T-helper 9 cell (primary cell): ENCODE results near the gene ATL3.
"Not testable (repeated sequence)": the region's sequence is repeated elsewhere in the genome, so short reads cannot be mapped to it uniquely, and the experiment has no call there.

Source experiments
- DNase-seq: peaks from one replicate; pipeline ENCODE4 v3.0.0-alpha.2; 2020

The ATL3 gene

DNA sequence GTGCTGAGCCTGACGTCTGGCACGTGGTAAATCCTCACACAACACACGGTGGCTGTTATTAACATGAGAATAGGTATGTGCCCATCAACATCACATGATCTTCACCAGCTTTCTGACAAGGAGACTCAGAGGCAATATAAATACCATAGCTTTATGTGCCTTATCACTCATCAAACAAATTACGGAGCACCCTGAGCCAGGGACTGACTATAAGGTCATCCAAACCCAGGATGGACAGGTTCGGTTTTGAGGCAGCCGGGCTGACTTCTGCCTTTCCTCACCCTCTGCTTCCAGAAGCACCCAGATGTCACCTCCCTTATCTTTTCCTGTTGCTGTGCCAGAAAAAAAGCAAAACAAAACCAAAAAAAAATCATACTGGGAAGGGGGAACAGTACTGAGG lies 51.2 kb downstream of the ATL3 start:
- no peak for DNase-seq

DNA sequence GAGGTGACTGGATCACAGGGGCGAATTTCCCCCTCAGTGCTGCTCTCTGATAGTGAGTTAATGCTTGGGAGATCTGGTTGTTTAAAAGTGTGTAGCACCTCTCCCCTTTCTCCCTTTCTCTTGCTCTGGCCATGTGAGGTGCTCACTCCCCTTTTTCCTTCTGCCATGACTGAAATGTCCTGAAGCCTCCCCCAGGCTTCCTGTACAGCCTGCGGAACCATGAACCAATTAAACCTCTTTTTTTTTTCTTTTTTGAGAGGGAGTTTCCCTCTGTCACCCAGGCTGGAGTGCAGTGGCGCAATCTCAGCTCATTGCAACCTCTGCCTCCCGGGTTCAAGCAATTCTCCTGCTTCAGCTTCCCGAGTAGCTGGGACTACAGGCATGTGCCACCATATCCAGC lies 53.5 kb downstream of the ATL3 start:
- not testable (repeated sequence) for DNase-seq

DNA sequence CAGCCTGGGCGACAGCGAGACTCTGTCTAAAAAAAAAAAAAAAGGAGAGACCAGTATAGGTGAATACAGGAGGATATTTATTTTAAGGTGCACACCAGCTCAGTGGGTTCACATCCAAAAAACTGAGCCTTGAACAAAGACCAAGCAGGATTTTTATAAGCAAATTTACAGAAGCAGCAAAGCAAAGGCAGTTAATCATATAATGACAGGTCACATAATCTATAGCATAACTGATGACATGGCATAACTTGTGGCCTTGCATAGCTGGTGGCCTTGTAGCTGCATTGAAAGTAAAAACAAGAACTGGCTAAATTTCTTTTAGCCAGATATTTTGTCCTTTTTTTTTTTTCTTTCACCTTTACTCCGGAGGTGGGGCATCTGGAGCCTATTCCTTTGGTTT lies 54.2 kb downstream of the ATL3 start:
- DNase-seq = no peak

DNA sequence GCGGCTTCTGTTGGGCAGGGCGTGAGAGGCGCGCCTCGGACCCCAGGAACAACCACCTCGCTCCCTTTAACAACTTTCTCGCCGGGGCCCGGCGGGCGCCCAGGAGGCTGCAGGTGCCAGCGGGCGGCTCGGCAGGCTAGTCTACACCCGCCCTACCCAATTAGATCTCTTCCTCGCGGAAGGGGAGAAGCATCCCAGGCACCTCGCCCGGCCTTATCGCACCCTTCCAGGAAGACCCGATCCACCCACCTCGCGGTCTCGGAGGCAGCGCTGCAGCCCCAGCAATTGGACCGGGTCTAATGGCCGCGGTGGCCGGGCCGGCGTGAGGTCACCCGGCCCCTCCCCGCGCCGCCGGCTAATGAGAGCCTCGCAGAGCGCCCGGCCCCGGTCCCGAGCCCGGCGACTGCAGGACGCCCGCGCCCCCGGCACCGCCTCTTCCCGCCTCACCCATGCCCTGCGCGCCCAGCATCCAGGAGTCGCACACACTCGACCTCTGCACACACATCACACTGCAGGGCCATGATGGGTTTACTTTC lies 57.0 kb downstream of the ATL3 start, which contains the start of gene PLAAT3:
Gene PLAAT3, minus strand, starts transcription at position 298 of the 536 bp plus-strand sequence. CDS start 419 bp downstream, outside the sequence.
- peak; percentile 11 for DNase-seq

DNA sequence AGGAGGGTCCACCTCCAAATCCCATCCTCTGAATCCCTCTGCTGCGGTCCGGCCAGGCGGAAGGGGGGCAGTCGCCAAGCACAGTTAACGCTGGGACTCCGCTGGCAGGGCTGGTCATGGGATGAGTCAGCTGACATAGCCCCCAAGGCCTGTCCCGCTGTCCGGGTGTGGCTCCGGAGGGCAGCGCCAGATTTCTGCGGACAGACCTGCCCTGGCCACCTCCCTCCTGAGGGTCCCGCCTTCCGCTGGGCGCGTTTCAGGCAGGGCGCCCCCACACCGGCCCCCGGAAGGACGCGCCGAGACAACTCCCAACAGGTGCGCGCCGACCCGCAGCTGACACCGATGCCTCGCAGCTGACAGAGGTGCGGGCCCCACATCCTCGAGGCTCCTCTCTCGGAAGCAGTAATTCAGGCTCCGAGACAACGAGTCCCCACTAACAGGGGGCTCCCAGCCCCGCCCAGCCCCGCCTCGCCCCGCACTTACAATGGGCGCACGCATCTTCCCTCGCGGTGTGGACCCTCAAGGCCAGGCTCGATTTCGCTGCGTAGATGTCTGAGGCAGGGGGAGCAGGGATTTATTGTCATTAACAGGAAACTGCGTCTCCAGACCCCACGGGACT lies 57.5 kb downstream of the ATL3 start:
- DNase-seq = peak; percentile 30

DNA sequence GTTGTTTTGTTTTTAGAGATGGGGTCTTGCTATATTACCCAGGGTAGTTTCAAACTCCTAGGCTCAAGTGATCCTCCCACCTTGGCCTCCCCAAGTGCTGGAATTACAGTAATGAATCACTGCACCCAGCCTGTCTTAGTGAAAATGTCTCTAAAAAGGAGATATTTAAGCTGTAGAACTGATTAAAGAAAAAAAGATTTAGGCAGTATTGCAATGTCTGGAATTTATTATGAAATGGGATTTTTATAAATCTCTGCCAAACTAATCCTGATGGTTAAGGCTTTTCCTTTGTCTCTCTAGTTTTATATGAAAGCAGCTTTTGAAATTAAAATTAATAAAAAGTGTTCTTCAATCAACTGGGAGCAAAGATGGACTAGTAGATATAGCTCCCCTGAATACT lies 59.0 kb downstream of the ATL3 start:
- DNase-seq = no peak

DNA sequence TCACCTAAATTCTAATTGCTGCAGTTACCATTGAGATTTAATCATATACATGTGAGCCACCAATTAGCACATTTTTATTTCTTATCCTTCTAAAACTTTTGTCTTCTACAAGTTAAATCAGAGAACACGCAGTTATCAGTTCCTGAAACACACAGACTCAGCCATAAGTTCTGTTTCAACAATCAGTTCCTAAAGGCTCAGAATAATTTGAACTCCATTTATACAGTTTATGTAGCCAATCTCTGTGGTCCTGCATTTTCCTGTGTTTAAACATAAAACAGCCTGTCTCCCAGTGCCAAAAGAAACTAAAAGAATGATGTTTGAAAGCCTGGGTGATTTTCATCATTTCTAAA lies 59.8 kb downstream of the ATL3 start:
- no peak for DNase-seq

DNA sequence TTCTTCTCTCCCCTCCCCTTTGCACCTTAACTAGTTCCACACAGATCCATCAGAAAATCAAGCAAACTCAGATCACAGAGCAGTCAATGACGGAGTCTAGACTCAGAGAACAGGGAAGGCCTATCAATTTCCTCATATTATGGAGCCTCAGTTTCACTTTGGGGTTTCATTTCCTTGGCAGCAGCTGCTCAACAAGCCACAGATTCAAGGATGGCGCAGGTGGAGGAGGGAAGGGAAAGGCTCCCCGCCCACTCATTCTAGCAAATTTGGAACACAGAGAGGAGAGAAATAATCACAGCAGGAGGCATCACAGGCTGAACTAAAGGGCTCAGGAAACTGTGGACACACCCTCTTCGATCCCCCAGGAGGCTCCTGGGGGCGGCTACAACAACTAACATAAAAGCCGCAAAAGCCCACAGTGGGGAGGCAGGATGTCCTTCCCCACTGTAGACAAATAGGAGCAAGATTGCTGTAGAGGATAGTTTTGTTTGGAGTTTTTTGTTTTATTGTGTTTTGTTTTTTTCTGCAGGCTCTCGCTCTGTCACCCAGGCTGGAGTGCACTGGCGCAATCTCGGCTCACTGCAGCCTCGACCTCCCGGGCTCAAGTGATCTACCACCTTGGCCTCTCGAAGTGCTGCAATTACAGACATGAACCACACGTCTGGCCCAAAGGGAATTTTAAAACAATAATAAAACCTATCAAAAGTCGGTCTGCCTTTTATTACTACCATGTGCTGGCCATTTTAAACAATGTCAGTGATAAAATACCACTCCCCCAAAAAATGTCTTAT lies 60.4 kb downstream of the ATL3 start:
- DNase-seq = no peak

DNA sequence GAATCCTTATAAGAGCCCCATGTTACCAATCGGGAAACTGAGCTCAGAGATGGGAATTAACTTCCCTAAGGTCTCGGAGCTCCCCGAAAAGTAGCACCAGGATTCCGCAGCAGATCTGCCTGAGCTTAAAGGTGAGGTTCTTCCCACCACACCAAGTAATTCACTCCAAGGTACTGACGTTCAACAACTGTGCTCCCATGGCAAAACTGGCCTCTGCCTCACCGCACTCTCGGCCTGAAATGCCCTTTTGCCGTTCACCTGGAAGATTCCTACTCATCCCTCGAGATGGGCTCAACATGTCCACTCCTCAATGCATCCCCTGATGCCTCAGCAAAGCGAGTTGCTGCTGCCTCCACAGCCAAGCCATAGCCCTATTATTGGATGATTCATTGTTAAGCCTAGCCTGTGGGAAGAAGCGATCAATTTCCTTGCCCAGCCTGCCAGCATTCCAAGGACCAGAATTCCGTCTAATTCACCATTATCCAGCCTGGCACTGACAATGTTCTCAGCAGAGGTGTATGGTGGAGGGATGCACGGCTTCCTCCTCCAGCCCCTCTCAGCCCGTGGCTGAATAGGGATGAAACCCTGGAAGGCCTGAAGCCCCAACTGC lies 61.1 kb downstream of the ATL3 start:
- no peak for DNase-seq

DNA sequence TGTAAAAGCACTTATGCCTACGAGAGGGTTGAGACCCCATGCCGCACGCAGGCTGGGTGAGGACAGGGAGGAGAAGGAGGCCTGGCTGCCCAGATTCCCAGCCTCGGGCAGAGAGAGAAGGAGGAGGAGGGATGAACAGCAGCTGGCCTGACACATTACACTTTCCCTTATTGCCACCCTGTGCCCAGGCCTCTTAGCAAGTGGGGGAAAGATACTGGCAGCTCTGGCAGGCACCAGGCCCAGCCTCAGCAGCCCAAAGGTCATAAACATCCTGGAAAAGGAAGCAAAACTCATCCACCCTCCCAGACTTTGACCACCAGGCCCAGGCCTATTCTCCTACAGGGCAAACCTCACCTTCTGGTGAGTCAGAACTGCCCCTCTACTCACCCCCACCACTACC lies 61.6 kb downstream of the ATL3 start:
- DNase-seq = no peak

DNA sequence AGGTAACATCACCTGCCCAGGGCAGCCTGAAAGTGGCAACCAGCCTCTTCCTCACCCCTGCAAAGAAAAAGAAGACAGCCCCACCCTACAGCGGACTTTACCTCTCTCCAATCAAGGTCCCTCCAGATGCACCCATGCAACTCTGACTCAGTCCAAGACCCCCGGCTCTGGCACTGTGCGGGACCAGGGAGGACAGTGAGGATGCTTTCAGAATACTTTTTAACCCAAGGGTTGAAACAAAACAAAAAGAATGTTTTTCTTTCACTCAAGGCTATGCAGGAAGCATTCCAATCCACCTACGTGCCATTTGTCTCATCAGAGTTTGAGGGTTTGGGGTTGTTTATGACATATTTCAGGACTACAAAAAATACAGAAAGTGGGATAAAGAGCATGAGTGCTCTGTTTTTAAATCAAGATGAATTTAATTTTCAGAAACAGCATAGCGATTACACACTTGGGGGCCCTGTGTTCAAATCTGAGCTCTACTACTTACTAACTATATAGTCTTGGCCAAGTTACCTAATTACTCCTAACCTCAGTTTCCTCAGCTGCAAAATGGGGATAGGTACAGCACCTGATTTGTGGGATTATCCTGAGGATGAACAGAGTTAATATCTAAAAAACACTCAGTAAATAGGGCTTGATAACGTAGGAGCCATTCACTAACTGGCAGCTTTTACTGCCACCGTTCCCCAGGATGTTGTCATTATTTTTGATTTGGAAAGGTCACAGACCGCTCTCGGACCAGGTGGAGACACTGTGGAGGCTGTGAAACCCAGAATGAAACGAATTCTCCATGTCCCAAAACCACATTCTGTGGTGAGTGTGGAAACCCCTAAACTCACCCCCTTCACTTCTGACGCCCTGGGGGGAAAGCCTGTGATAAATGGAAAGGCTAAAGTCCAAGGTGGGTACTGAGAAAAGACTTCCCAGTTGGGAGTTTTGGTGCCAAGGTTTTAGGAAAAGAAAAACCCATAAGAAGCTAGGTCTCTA lies 62.5 kb downstream of the ATL3 start:
- DNase-seq = no peak

DNA sequence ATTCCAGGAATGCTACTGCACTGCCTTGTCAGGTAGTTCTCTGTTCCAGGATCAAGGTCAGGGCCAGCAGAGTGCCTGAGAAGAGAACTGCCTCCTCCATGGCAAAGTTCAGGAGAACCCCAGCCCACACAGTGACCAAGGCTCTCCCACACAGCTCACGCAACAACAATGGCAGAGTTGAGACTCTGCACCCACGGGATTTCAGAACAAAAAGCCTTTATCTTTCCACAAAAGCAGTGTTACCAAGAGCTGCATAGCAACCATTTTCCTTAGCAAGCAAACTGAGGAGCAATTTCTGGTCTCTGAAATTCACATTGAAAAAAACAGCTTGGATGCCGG lies 68.0 kb downstream of the ATL3 start:
- no peak for DNase-seq

DNA sequence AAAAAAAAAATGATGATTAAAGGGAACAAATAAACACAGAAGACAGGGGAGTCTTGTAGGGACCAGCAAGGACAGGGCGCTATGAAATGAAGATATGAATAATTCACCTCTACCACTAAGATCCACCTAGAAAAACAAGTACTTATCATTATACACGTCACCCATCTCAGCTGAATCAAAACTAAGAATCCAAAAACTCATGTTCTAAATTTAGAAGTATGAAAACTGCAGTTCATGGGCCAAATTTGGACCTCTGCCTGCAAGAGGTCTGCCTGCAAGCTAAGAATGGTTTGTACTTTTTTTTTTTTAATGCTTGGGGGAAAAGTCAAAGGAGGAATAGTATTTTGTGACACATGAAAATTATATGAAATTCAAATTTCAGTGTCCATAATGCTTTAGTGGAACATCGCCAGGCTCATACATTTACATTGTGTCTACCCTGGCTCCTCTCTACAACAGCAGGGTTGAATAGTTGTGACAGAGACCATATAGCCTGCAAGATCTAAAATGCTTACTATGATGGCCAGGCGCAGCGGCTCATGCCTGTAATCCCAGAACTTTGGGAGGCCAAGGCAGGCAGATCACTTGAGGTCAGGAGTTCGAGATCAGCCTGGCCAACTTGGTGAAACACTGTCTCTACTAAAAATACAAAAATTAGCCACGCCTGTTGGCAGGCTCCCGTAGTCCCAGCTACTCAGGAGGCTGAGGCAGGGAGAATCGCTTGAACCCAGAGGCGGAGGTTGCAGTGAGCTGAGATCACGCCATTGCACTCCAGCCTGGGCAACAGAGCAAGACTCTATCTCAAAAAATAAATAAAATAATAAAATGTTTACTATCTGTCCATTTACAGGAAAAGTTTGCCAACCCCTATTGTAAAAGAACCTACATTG lies 68.6 kb downstream of the ATL3 start:
- DNase-seq = not testable (repeated sequence)

DNA sequence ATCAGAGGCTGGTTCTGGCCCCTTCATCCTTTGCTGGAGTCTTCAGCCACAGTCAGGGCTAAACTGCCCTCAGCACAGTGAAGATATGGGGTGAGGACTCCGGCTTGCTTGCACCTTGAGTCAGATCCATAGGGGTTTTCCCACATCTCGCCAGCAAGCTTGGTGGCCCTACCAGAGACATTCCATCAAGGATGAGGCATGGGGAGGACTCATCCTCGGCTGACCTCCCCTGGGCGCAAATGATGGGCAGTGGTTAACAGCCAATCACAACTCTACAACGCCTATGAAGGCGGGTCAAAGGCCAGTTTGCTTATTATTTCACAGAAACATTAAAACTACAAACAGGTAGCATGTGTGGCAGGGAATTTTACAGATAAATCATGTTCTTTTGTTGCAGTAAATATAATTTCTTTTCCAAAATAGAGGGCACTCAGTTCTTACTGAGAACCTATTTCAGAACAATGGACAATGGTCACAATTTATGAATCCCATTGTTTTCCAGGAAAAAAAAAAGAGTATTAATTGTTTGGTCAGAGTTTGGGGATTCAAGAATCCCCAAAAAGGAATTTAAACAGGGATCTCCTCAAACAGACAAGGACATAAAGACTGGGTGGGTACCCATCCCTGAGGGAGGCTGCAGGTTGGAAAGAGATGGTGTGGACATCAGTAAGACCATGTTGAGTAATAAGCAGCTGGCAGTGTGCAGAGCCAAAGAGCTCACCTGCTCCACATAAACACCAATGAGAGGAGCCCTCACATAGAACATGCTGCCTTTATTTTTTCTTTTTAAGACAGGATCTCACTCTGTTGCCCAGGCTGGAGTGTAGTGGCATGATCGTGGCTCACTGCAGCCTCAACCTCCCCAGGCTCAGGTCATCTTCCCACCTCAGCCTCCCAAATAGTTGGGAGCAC lies 71.7 kb downstream of the ATL3 start:
- no peak for DNase-seq

DNA sequence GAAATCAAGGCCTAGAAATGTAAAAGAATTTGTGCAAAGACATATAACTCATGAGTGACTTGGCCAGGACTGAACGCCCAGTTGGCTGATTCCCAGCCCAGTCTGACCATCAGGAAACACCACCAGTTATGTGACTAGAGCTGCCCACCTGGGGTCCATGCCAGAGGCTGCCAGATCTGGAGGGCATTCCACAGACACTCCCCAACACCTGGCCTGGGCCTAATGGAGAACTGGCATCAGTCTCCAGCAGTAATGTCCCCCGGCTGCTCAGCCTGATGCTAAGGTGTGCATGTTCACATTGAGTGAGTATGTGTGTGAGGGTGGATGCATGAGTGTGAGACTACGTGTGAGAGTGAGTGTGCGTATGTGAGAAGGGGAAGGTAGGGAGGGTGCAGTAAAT lies 72.6 kb downstream of the ATL3 start:
- no peak for DNase-seq

DNA sequence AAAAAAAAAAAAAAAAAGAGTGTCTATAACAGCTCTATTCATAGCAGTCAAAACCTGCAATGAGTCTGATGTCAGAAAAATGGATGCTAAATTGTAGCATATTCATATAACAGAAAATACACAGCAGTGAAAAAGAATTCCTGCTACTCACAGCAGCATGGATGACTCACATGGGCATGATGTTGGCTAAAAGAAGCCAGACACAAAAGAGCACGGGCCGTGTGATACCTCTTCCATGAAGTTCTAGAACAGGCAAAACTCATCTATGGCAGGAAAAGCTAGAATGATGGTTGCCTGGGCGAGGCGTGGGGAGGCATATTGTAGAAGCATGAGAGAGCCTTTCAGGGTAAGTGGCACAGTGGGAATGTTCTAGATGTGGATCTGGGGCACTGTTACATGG lies 75.9 kb downstream of the ATL3 start:
- DNase-seq = no peak

DNA sequence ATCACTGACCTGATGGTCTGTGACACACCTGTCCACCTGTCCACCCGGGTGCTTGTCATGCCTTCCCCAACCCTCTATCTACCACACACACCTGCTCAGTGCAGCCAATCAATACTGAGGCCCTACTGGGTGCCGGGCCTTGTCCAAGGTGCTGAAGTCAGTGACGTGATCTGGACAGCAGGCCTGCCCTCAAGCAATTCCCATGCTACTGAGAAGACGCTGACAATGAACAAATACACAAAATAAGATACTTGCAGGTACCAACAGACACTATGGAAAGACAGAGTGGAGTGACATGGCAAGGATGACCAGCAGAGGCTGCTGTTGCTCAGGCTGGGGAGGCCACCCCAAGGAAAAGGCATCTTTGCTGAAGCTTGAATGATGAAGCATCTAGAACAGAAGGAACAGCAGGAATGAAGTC lies 78.2 kb downstream of the ATL3 start:
- no peak for DNase-seq

DNA sequence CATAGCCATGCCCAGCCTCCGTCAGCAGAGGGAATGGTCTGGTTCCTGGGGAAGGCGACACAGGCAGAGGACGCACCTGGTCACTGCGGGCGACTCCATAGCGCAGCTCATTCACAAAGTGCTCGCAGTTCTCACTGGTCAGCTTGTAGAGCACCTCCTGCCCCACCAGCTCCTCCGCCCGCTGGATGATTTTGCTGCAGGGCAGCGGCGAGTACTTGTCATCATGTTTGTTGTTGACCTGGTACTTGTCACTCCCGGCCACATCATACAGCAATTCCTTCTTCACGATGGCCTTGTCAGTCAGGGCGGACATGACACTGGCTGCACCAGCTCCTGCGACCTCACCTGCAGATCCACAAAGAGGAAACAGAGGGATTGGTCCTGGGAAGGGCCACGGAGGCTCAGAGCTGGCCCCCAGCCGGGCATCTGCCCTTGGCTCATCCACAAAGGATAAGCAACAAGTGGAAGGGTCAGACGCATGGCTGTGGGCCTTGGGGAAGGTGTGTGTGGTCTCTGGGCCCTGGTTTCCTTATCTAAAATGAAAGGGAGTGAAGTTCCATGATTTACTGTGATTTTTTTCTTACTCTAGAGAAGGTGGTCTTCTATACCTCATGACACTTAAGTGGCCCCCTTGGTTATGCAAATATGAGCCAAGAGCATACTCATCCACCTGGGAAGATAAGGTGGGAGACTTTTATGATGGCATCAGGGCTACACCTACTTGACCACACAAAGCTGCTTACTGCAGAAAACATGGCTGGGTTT lies 81.0 kb downstream of the ATL3 start:
- no peak for DNase-seq

DNA sequence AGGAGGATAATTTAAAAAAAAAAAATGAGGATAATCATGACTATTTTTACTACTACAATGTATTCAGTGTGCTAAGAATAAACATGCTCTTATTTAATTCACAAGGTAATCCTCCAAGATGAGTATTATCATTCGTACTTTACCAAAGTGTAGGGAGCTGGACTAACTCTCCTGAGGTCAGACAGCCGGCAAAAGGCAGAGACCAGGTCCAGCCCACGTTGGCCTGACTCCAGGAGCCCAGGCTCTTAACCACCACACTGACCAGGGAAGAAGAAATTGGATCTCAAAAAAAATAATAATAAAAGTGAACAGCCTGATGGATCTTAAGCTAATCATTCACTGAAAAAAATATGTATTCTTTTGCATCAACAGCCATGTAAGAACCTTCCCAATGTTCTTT lies 82.2 kb downstream of the ATL3 start:
- no peak for DNase-seq
